ENCODE data around the gene SPAG16. TPM values are rescaled to one million over a fixed set of nuclear protein-coding genes. Genes with fewer than 3 reads are reported as not detected.

SPAG16 gene
- total and polyA plus RNA-seq, 2 donors (not counting 1 experiment from before 2014, with no cell fraction given): 24.1 to 36.8 TPM

DNA sequence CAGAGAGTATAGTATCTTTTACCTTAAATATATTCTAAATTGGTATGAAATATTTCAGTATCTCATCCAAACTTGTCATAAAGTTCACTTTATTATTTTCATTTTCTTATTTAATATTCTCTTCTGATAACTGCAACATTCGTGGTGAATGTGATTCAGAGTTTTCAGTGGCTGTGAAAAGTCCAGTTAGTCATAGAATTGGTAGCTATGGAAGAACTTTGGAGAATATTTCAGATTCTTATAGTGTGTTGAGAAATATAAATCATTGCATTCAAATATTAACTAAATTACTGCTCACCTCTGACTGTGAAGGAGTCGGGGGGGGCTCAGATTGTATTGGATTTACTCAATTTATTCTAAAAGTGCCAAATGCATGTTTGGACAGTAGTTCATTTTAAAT, 948.0 kb downstream of the SPAG16 start:
- H3K9ac ChIP-seq (ENCODE audit: insufficient read depth, low read length): no peak overlapping the region
- DNase-seq (ENCODE audit: low read depth in 2 of 2): peak in 1 of 2 donors; percentile 30
- no peaks in the 10 kb centered on the region for H3K79me2 ChIP-seq (ENCODE audit: control insufficient read depth, insufficient read depth, low read length)
- no peak overlapping the region for H3K4me2 ChIP-seq (ENCODE audit: extremely low read depth, insufficient read depth, low read length)
- H2AFZ ChIP-seq (ENCODE audit: low read length): no peak overlapping the region
- H3K27me3 ChIP-seq (ENCODE audit: control insufficient read depth, insufficient read depth, low read length): no peaks in the 10 kb centered on the region
- H3K36me3 ChIP-seq (ENCODE audit: control insufficient read depth, insufficient read depth, low read length): no peaks in the 10 kb centered on the region
- H3K4me3 ChIP-seq (replicated peaks in 1 of 4; ENCODE audit: control extremely low read depth in 1 of 4, insufficient read depth in 1 of 4, low read depth in 3 of 4, low read length in 4 of 4): no peak overlapping the region
- TF ChIP-seq, protein P1, sequence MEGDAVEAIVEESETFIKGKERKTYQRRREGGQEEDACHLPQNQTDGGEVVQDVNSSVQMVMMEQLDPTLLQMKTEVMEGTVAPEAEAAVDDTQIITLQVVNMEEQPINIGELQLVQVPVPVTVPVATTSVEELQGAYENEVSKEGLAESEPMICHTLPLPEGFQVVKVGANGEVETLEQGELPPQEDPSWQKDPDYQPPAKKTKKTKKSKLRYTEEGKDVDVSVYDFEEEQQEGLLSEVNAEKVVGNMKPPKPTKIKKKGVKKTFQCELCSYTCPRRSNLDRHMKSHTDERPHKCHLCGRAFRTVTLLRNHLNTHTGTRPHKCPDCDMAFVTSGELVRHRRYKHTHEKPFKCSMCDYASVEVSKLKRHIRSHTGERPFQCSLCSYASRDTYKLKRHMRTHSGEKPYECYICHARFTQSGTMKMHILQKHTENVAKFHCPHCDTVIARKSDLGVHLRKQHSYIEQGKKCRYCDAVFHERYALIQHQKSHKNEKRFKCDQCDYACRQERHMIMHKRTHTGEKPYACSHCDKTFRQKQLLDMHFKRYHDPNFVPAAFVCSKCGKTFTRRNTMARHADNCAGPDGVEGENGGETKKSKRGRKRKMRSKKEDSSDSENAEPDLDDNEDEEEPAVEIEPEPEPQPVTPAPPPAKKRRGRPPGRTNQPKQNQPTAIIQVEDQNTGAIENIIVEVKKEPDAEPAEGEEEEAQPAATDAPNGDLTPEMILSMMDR (conservative IDR thresholded peaks at IDR 0.05 in 1 of 2, IDR thresholded peaks at IDR 0.05 in 1 of 2; ENCODE audit: low read depth in 1 of 2, low read length in 2 of 2): no peak
- no peak for TF ChIP-seq EZH2 (IDR thresholded peaks at IDR 0.05; ENCODE audit: low read length, missing control alignments)
- no peaks in the 10 kb centered on the region for H4K20me1 ChIP-seq (ENCODE audit: control insufficient read depth, extremely low read depth, insufficient read depth, low read length)
- no peaks in the 10 kb centered on the region for H3K9me3 ChIP-seq (ENCODE audit: control insufficient read depth, insufficient read depth, low read depth, low read length)
- no peak overlapping the region for H3K27ac ChIP-seq (ENCODE audit: insufficient read depth, low read length)
- H3K4me1 ChIP-seq (ENCODE audit: control insufficient read depth, extremely low read depth, insufficient read depth, low read length): no peaks in the 10 kb centered on the region

DNA sequence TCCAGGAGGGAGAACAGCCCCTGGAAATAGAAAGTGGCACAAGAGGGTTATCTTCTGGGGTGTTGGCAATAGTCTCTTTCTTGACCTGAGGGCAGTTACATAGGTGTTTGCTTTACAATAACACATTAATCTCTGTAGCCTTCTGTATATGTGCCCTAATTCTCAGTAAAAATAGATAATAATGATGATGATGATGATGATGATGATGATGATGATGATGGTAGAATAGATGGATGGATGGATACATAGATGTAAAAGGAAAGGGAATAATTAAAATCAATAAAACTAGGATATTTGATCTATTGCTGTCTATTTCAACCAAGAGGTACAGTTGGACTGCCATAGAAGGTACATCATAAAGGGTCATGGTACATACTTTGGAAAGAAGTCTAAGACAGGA, 948.9 kb downstream of the SPAG16 start:
- Histone ChIP-seq H2AFZ (ENCODE audit: low read length) (no peak overlapping the region), H3K27ac (ENCODE audit: insufficient read depth, low read length) (no peak overlapping the region), H3K27me3 (ENCODE audit: control insufficient read depth, insufficient read depth, low read length) (no peaks in the 10 kb centered on the region), H3K9ac (ENCODE audit: insufficient read depth, low read length) (no peak overlapping the region), H4K20me1 (ENCODE audit: control insufficient read depth, extremely low read depth, insufficient read depth, low read length) (no peaks in the 10 kb centered on the region), H3K4me1 (ENCODE audit: control insufficient read depth, extremely low read depth, insufficient read depth, low read length) (no peaks in the 10 kb centered on the region), H3K4me3 (replicated peaks in 1 of 4; ENCODE audit: control extremely low read depth in 1 of 4, insufficient read depth in 1 of 4, low read depth in 3 of 4, low read length in 4 of 4) (no peak overlapping the region), H3K79me2 (ENCODE audit: control insufficient read depth, insufficient read depth, low read length) (no peaks in the 10 kb centered on the region), H3K4me2 (ENCODE audit: extremely low read depth, insufficient read depth, low read length) (no peak overlapping the region), H3K36me3 (ENCODE audit: control insufficient read depth, insufficient read depth, low read length) (no peaks in the 10 kb centered on the region), H3K9me3 (ENCODE audit: control insufficient read depth, insufficient read depth, low read depth, low read length) (no peaks in the 10 kb centered on the region)
- TF ChIP-seq, protein P1 (conservative IDR thresholded peaks at IDR 0.05 in 1 of 2, IDR thresholded peaks at IDR 0.05 in 1 of 2; ENCODE audit: low read depth in 1 of 2, low read length in 2 of 2): no peak
- no peak for TF ChIP-seq EZH2 (IDR thresholded peaks at IDR 0.05; ENCODE audit: low read length, missing control alignments)
- DNase-seq (ENCODE audit: low read depth in 2 of 2): no peak

DNA sequence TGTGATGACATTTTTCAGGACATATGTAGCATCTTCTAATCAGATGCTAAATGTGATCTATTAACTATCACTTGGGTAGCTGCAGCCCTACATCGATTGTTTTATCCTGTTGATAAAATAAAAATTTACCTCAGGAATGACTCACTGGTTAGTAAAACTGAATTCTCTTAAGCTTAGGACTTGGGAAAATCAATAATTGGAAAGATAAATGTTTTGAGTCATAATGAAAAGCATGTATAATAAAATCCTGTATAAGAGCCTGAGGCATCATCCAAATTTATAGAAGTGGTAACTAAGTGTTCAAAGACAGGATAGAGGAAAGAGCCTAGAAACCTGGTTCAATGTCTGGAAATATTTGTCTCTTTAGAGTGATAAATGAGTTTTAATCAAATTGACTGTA, 958.5 kb downstream of the SPAG16 start:
- no peak overlapping the region for H3K27ac ChIP-seq (ENCODE audit: insufficient read depth, low read length)
- no peak for DNase-seq (ENCODE audit: low read depth in 2 of 2)
- H3K36me3 ChIP-seq (ENCODE audit: control insufficient read depth, insufficient read depth, low read length): no peaks in the 10 kb centered on the region
- no peak for TF ChIP-seq EZH2 (IDR thresholded peaks at IDR 0.05; ENCODE audit: low read length, missing control alignments)
- TF ChIP-seq, protein P1 (conservative IDR thresholded peaks at IDR 0.05 in 1 of 2, IDR thresholded peaks at IDR 0.05 in 1 of 2; ENCODE audit: low read depth in 1 of 2, low read length in 2 of 2): no peak
- H3K79me2 ChIP-seq (ENCODE audit: control insufficient read depth, insufficient read depth, low read length): no peaks in the 10 kb centered on the region
- no peak overlapping the region for H3K4me3 ChIP-seq (replicated peaks in 1 of 4; ENCODE audit: control extremely low read depth in 1 of 4, insufficient read depth in 1 of 4, low read depth in 3 of 4, low read length in 4 of 4)
- no peak overlapping the region for H3K9ac ChIP-seq (ENCODE audit: insufficient read depth, low read length)
- H3K27me3 ChIP-seq (ENCODE audit: control insufficient read depth, insufficient read depth, low read length): no peaks in the 10 kb centered on the region
- H4K20me1 ChIP-seq (ENCODE audit: control insufficient read depth, extremely low read depth, insufficient read depth, low read length): no peaks in the 10 kb centered on the region
- no peak overlapping the region for H3K4me2 ChIP-seq (ENCODE audit: extremely low read depth, insufficient read depth, low read length)
- H3K4me1 ChIP-seq (ENCODE audit: control insufficient read depth, extremely low read depth, insufficient read depth, low read length): no peaks in the 10 kb centered on the region
- no peaks in the 10 kb centered on the region for H3K9me3 ChIP-seq (ENCODE audit: control insufficient read depth, insufficient read depth, low read depth, low read length)
- no peak overlapping the region for H2AFZ ChIP-seq (ENCODE audit: low read length)

All from fibroblast of lung (primary cell).